HCT116 (cell line): ENCODE results near the gene GPR26. TPM values are rescaled to one million over a fixed set of nuclear protein-coding genes. Genes with fewer than 3 reads are reported as not detected.

Experiments used
- ATAC-seq: fragments of 200-7000 bp; cut with Tn5 transposase; 2 replicates; pipeline ENCODE4 v1.9.1; 2020; ENCODE audit warnings: mild to moderate bottlenecking, moderate library complexity
- BruUV-seq: library from RNA; stranded (reverse); fragments of 400-500 nt; replicated peaks from 2 replicates; lab custom pipeline; 2021; lab: Mats Ljungman, UMichigan
- CTCF ChIA-PET: fragments of 300-600 bp; sonication (Branson Sonifier 250); formaldehyde crosslinking; loops from one replicate; lab custom pipeline; 2021; ENCODE audit warnings: antibody characterized with exemption; lab: Charles Lee
- POLR2A ChIA-PET: fragments of 300-600, 350-600 bp; sonication (Branson Sonifier 250); formaldehyde crosslinking; loops from one replicate; lab custom pipeline; 2021; ENCODE audit warnings: antibody characterized with exemption; lab: Charles Lee
- RAD21 ChIA-PET, 2 experiments: fragments of 300-600 bp; sonication (Branson Sonifier 250); formaldehyde crosslinking; loops; one replicate each; lab custom pipeline; 2023; ENCODE audit warnings: low total read pairs in 2 of 2; ENCODE audit not compliant: uncharacterized antibody in 2 of 2, unreplicated experiment in 2 of 2, low non-redundant PET in 1 of 2; lab: Charles Lee
- DNase-seq: peaks from one replicate; pipeline ENCODE4 v3.0.0-alpha.2; 2010; ENCODE audit warnings: low read depth, low spot score
- H2AFZ ChIP-seq: fragments of 200-600 bp; shearing (Covaris generic), sonication (generic); 2 replicates; pipeline ENCODE4 v1.6.1; 2017; ENCODE audit warnings: low read depth, mixed run types, mixed read lengths, antibody characterized with exemption, low read length; ENCODE audit not compliant: poor library complexity, severe bottlenecking
- H3K27ac ChIP-seq: 2 replicates; pipeline ENCODE4 v1.5.1; 2012; ENCODE audit warnings: low read depth, low read length
- H3K27me3 ChIP-seq: fragments of 200-600 bp; sonication (generic); 2 replicates; pipeline ENCODE4 v1.6.1; 2016; ENCODE audit warnings: mixed run types, low read length, mixed read lengths; ENCODE audit not compliant: insufficient read depth
- H3K36me3 ChIP-seq, 2 experiments: fragments of 200-500 bp in 1 of 2; fragments of 200-600 bp in 1 of 2; sonication (Bioruptor generic) in 1 of 2; sonication (generic) in 1 of 2; 2 replicates each; pipeline versions ENCODE4 v1.5.1 to v1.6.1; 2014 to 2016; ENCODE audit warnings: low read length in 2 of 2, inconsistent platforms in 1 of 2, mixed read lengths in 1 of 2, mixed run types in 1 of 2; ENCODE audit not compliant: insufficient read depth in 2 of 2, control insufficient read depth in 1 of 2
- H3K4me1 ChIP-seq, 2 experiments: fragments of 200-600 bp in 1 of 2; sonication (generic) in 1 of 2; 2 replicates each; pipeline versions ENCODE4 v1.5.1 to v1.6.1; 2012 to 2017; ENCODE audit warnings: low read length in 2 of 2, inconsistent platforms in 1 of 2, mild to moderate bottlenecking in 1 of 2, mixed read lengths in 1 of 2, mixed run types in 1 of 2, moderate library complexity in 1 of 2; ENCODE audit not compliant: insufficient read depth in 2 of 2, control insufficient read depth in 1 of 2
- H3K4me2 ChIP-seq: fragments of 200-600 bp; sonication (generic); 2 replicates; pipeline ENCODE4 v1.6.1; 2017; ENCODE audit warnings: mixed run types, low read length, mixed read lengths
- H3K4me3 ChIP-seq, 2 experiments: fragments of 200-600 bp in 1 of 2; sonication (generic) in 1 of 2; replicated peaks in 1 of 2; 2 replicates each; pipeline ENCODE4 v1.5.1; 2011 to 2016; ENCODE audit warnings: low read length in 2 of 2, control low read depth in 1 of 2, low read depth in 1 of 2, mild to moderate bottlenecking in 1 of 2, mixed read lengths in 1 of 2, mixed run types in 1 of 2
- H3K79me2 ChIP-seq: fragments of 200-600 bp; sonication (generic); 2 replicates; pipeline ENCODE4 v1.6.1; 2017; ENCODE audit warnings: mild to moderate bottlenecking, mixed run types, low read length, moderate library complexity, mixed read lengths; ENCODE audit not compliant: insufficient read depth
- H3K9ac ChIP-seq: fragments of 200-600 bp; sonication (generic); 2 replicates; pipeline ENCODE4 v1.6.1; 2016; ENCODE audit warnings: low read length, mixed read lengths
- H3K9me2 ChIP-seq: fragments of 200-600 bp; sonication (generic), shearing (Covaris generic); 2 replicates; pipeline ENCODE4 v1.6.1; 2017; ENCODE audit warnings: mixed run types, mild to moderate bottlenecking, moderate library complexity; ENCODE audit not compliant: insufficient read depth
- H3K9me3 ChIP-seq, 2 experiments: fragments of 200-500 bp in 1 of 2; fragments of 200-600 bp in 1 of 2; sonication (Bioruptor generic) in 1 of 2; sonication (generic) in 1 of 2; 2 replicates each; pipeline ENCODE4 v1.6.1; 2014 to 2017; ENCODE audit warnings: low read length in 2 of 2, mixed read lengths in 2 of 2, inconsistent platforms in 1 of 2, low read depth in 1 of 2, mild to moderate bottlenecking in 1 of 2, mixed run types in 1 of 2, moderate library complexity in 1 of 2; ENCODE audit not compliant: control insufficient read depth in 1 of 2, insufficient read depth in 1 of 2
- H4K20me1 ChIP-seq: fragments of 200-600 bp; sonication (generic), shearing (Covaris generic); 2 replicates; pipeline ENCODE4 v1.6.1; 2017; ENCODE audit warnings: mixed run types, mild to moderate bottlenecking, moderate library complexity; ENCODE audit not compliant: insufficient read depth
- ATF3 ChIP-seq: IDR thresholded peaks from 2 replicates; pipeline ENCODE4 v1.6.1; 2012
- CBX3 ChIP-seq: IDR thresholded peaks from 2 replicates; pipeline ENCODE4 v1.6.1; 2012; ENCODE audit warnings: low read depth
- CEBPB ChIP-seq: IDR thresholded peaks from 2 replicates; pipeline ENCODE4 v1.6.1; 2012; ENCODE audit warnings: low read depth
- ELF1 ChIP-seq: IDR thresholded peaks from 2 replicates; pipeline ENCODE4 v1.6.1; 2012; ENCODE audit warnings: low read depth, borderline replicate concordance
- FOSL1 ChIP-seq: IDR thresholded peaks from 2 replicates; pipeline ENCODE4 v1.6.1; 2012; ENCODE audit warnings: low read depth
- POLR2A ChIP-seq: IDR thresholded peaks from 2 replicates; pipeline ENCODE4 v1.7.0; 2011; ENCODE audit warnings: borderline replicate concordance; ENCODE audit not compliant: insufficient read depth, insufficient read length; ENCODE audit errors: extremely low read depth
- POLR2AphosphoS5 ChIP-seq: IDR thresholded peaks from 2 replicates; pipeline ENCODE4 v1.6.1; 2011; ENCODE audit warnings: mild to moderate bottlenecking, low read depth, low read length, moderate library complexity
- RAD21 ChIP-seq: IDR thresholded peaks from 2 replicates; pipeline ENCODE4 v1.6.1; 2012; ENCODE audit warnings: low read depth, mild to moderate bottlenecking
- SIN3A ChIP-seq: IDR thresholded peaks from 2 replicates; pipeline ENCODE4 v1.6.1; 2012; ENCODE audit warnings: low read depth
- SP1 ChIP-seq: IDR thresholded peaks from 2 replicates; pipeline ENCODE4 v1.6.1; 2012; ENCODE audit warnings: low read depth
- SRF ChIP-seq: IDR thresholded peaks from 2 replicates; pipeline ENCODE4 v1.6.1; 2012; ENCODE audit warnings: low read depth
- TCF7L2 ChIP-seq: IDR thresholded peaks from 2 replicates; pipeline ENCODE4 v1.7.0; 2011; ENCODE audit warnings: borderline replicate concordance, inconsistent platforms; ENCODE audit not compliant: insufficient read depth, insufficient read length; ENCODE audit errors: extremely low read depth
- YY1 ChIP-seq: IDR thresholded peaks from 2 replicates; pipeline ENCODE4 v1.6.1; 2011; ENCODE audit warnings: low read length, low read depth, moderate library complexity, mild to moderate bottlenecking; ENCODE audit not compliant: insufficient replicate concordance; ENCODE audit errors: extremely low read depth
- ZFX ChIP-seq: fragments of 450-650 bp; IDR thresholded peaks from 2 replicates; pipeline ENCODE4 v1.6.1; 2017
- intact Hi-C: fragments of 100-400 bp; cut with micrococcal nuclease; formaldehyde crosslinking; loops from 2 replicates; pipeline ENCODE4 v1.10.0; 2022
- total RNA-seq: library from RNA; stranded (reverse); gene quantifications from one replicate; pipeline ENCODE4 v1.2.1, GENCODE V29; 2021; ENCODE audit not compliant: unreplicated experiment
- TF ChIP-seq, protein P1 (sequence below): IDR thresholded peaks from 2 replicates; pipeline ENCODE4 v1.6.1; 2011; ENCODE audit warnings: mild to moderate bottlenecking, low read length, moderate library complexity; ENCODE audit not compliant: insufficient replicate concordance; ENCODE audit errors: extremely low read depth
- TF ChIP-seq, protein P2 (sequence below): IDR thresholded peaks from 2 replicates; pipeline ENCODE4 v1.6.1; 2012
- TF ChIP-seq, protein P3 (sequence below), 3 experiments: fragments of 200-600 bp in 1 of 3; sonication (generic) in 1 of 3; IDR thresholded peaks in 2 of 3; conservative IDR thresholded peaks in 1 of 3; 2 replicates each; pipeline ENCODE4 v1.5.1; 2012 to 2017; ENCODE audit warnings: low read depth in 2 of 3, low read length in 2 of 3, antibody characterized with exemption in 1 of 3, borderline replicate concordance in 1 of 3, control low read depth in 1 of 3, mild to moderate bottlenecking in 1 of 3, mixed read lengths in 1 of 3, mixed run types in 1 of 3, moderate library complexity in 1 of 3; ENCODE audit not compliant: insufficient read depth in 1 of 3

GPR26 gene
- total RNA-seq, 1 experiment from 2014 or later: not detected

GRCh38 chr10:123634221-123634620, 31.9 kb upstream of the GPR26 start (continued):
- TF ChIP-seq ATF3 (no peak), ELF1 (no peak), POLR2AphosphoS5 (no peak)

- Histone ChIP-seq H3K4me3 (no peak overlapping the region), H3K4me2 (peak overlapping the region; percentile 67), H3K9me2 (no peaks in the 10 kb centered on the region), H3K36me3 (no peaks in the 10 kb centered on the region), H3K4me1 (peaks cover 22 to 55% of the 10 kb centered on the region in 2 experiments), H3K9me3 (no peaks in the 10 kb centered on the region), H3K79me2 (no peaks in the 10 kb centered on the region), H3K9ac (no peak overlapping the region), H2AFZ (no peak overlapping the region), H4K20me1 (no peaks in the 10 kb centered on the region), H3K27ac (no peak overlapping the region), H3K27me3 (peaks cover 33% of the 10 kb centered on the region)
- CTCF ChIA-PET: interaction anchor here (1.2 kb wide), 1 partner anchor 61 kb away, joined by 3 read pairs; no protein-coding TSS in a partner anchor
- no peak for DNase-seq
- TF ChIP-seq, protein P1, sequence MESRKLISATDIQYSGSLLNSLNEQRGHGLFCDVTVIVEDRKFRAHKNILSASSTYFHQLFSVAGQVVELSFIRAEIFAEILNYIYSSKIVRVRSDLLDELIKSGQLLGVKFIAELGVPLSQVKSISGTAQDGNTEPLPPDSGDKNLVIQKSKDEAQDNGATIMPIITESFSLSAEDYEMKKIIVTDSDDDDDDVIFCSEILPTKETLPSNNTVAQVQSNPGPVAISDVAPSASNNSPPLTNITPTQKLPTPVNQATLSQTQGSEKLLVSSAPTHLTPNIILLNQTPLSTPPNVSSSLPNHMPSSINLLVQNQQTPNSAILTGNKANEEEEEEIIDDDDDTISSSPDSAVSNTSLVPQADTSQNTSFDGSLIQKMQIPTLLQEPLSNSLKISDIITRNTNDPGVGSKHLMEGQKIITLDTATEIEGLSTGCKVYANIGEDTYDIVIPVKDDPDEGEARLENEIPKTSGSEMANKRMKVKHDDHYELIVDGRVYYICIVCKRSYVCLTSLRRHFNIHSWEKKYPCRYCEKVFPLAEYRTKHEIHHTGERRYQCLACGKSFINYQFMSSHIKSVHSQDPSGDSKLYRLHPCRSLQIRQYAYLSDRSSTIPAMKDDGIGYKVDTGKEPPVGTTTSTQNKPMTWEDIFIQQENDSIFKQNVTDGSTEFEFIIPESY: no peak
- TF ChIP-seq ZFX (no peak), POLR2AphosphoS5 (no peak), POLR2A (no peak), ELF1 (no peak), SP1 (no peak), FOSL1 (no peak), SIN3A (no peak), CBX3 (no peak), CEBPB (no peak), TCF7L2 (no peak), SRF (no peak), RAD21 (no peak), YY1 (no peak)
- TF ChIP-seq, protein P2, sequence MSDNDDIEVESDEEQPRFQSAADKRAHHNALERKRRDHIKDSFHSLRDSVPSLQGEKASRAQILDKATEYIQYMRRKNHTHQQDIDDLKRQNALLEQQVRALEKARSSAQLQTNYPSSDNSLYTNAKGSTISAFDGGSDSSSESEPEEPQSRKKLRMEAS: no peak
- TF ChIP-seq, protein P3, sequence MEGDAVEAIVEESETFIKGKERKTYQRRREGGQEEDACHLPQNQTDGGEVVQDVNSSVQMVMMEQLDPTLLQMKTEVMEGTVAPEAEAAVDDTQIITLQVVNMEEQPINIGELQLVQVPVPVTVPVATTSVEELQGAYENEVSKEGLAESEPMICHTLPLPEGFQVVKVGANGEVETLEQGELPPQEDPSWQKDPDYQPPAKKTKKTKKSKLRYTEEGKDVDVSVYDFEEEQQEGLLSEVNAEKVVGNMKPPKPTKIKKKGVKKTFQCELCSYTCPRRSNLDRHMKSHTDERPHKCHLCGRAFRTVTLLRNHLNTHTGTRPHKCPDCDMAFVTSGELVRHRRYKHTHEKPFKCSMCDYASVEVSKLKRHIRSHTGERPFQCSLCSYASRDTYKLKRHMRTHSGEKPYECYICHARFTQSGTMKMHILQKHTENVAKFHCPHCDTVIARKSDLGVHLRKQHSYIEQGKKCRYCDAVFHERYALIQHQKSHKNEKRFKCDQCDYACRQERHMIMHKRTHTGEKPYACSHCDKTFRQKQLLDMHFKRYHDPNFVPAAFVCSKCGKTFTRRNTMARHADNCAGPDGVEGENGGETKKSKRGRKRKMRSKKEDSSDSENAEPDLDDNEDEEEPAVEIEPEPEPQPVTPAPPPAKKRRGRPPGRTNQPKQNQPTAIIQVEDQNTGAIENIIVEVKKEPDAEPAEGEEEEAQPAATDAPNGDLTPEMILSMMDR (IDR thresholded peaks at IDR 0.05 in 2 of 3, conservative IDR thresholded peaks at IDR 0.05 in 1 of 3; ENCODE audit: borderline replicate concordance in 1 of 3, insufficient read depth in 1 of 3, low read depth in 2 of 3, low read length in 2 of 3): no peak
- no peak; the same call in 1 of the 2 replicates for ATAC-seq
- POLR2A ChIA-PET: no interaction called here
- intact Hi-C loops: no loop called here
- no TSS peak for BruUV-seq
- RAD21 ChIA-PET: no interaction called here
Observed at GRCh38 chr10:123635131-123635530, 31.0 kb upstream of the GPR26 start.
